ENCODE results near the gene CYB5B.

GRCh38 chr16:69514356-69514755, 89.9 kb downstream of the CYB5B start:
- no peak for TF ChIP-seq EP300 (IDR thresholded peaks at IDR 0.05; ENCODE audit: borderline replicate concordance in 1 of 2, low read depth in 1 of 2, low read length in 1 of 2)
- TF ChIP-seq USF1 (IDR thresholded peaks at IDR 0.05; ENCODE audit: borderline replicate concordance, low read depth), result no peak
- no peak for TF ChIP-seq USF2 (IDR thresholded peaks at IDR 0.05; ENCODE audit: borderline replicate concordance, low read depth, low read length)
- no peak for TF ChIP-seq SIN3A (IDR thresholded peaks at IDR 0.05; ENCODE audit: borderline replicate concordance, low read depth, low read length)
- no peak for TF ChIP-seq CTCF (IDR thresholded peaks at IDR 0.05)
- TF ChIP-seq FOXJ3 (CRISPR knock-in tag; IDR thresholded peaks at IDR 0.05), result no peak
- no peak for TF ChIP-seq REST (IDR thresholded peaks at IDR 0.05; ENCODE audit: low read depth, low read length)
- no peak for TF ChIP-seq MXI1 (IDR thresholded peaks at IDR 0.05; ENCODE audit: low read depth, low read length)
- no peak for TF ChIP-seq SMC3 (IDR thresholded peaks at IDR 0.05; ENCODE audit: low read depth, low read length)
- TF ChIP-seq EZH2phosphoT487 (IDR thresholded peaks at IDR 0.05; ENCODE audit: borderline replicate concordance, low read depth), result no peak

Measured in SK-N-SH (cell line).